Endodermal cell (in vitro differentiated cells): ENCODE data around the gene APPBP2. TPM values are rescaled to one million over a fixed set of nuclear protein-coding genes. Genes with fewer than 3 reads are reported as not detected.

ENCODE experiments used
- DNase-seq: peaks from one replicate; pipeline ENCODE4 v3.0.0-alpha.2; 2017
- H3K27ac ChIP-seq: 2 replicates; pipeline ENCODE4 v1.5.1; 2013; ENCODE audit warnings: mild to moderate bottlenecking, low read depth, low read length, moderate library complexity
- H3K27me3 ChIP-seq: 2 replicates; pipeline ENCODE4 v1.6.1; 2013; ENCODE audit warnings: mild to moderate bottlenecking, low read length, moderate library complexity; ENCODE audit not compliant: insufficient read depth, control insufficient read depth, poor library complexity, severe bottlenecking
- H3K36me3 ChIP-seq: 2 replicates; pipeline ENCODE4 v1.7.0; 2013; ENCODE audit warnings: mild to moderate bottlenecking, low read length, moderate library complexity; ENCODE audit not compliant: control insufficient read depth, insufficient read depth
- H3K4me1 ChIP-seq: one replicate; pipeline ENCODE4 v1.7.0; 2013; ENCODE audit warnings: low read length; ENCODE audit not compliant: control insufficient read depth, insufficient read depth
- H3K4me3 ChIP-seq: 2 replicates; pipeline ENCODE4 v1.5.1; 2013; ENCODE audit warnings: mild to moderate bottlenecking, low read length, moderate library complexity
- H3K9ac ChIP-seq: 2 replicates; pipeline ENCODE4 v1.6.1; 2013; ENCODE audit warnings: mild to moderate bottlenecking, low read length, moderate library complexity; ENCODE audit not compliant: poor library complexity, severe bottlenecking; ENCODE audit errors: extremely low read depth
- H3K9me3 ChIP-seq: 2 replicates; pipeline ENCODE4 v1.6.1; 2013; ENCODE audit warnings: mild to moderate bottlenecking, low read length, moderate library complexity; ENCODE audit not compliant: control insufficient read depth
- H3K27ac Mint-ChIP-seq: 2 replicates; pipeline ENCODE4 v1.8.0; 2020; ENCODE audit warnings: mixed read lengths
- H3K27me3 Mint-ChIP-seq: 2 replicates; pipeline ENCODE4 v1.8.0; 2021; ENCODE audit warnings: mild to moderate bottlenecking, mixed read lengths; ENCODE audit not compliant: insufficient read depth
- H3K36me3 Mint-ChIP-seq: 2 replicates; pipeline ENCODE4 v1.8.0; 2020; ENCODE audit warnings: low read depth, mixed read lengths
- H3K4me1 Mint-ChIP-seq: 2 replicates; pipeline ENCODE4 v1.8.0; 2020; ENCODE audit warnings: mixed read lengths
- H3K4me3 Mint-ChIP-seq: 2 replicates; pipeline ENCODE4 v1.8.0; 2020; ENCODE audit warnings: mild to moderate bottlenecking, moderate library complexity, mixed read lengths
- H3K9me3 Mint-ChIP-seq: 2 replicates; pipeline ENCODE4 v1.8.0; 2020; ENCODE audit warnings: mild to moderate bottlenecking, mixed read lengths
- WGBS, 2 experiments: methylation state at CpG; one replicate each; pipeline versions ENCODE4 v1.1.5 to v1.1.7; 2013; ENCODE audit warnings: missing lambda C conversion rate in 2 of 2, mixed read lengths in 1 of 2; ENCODE audit not compliant: insufficient coverage in 1 of 2, insufficient read length in 1 of 2; 5-methylcytosine and 5-hydroxymethylcytosine counted together
- total RNA-seq, 2 donors: library from RNA; stranded (reverse); fragmentation: NEBNext Ultra II Directional in 1 of 2; extraction: Animal tissue kit (Norgen Biotek cat#: 25700) in 1 of 2; gene quantifications; 2 replicates in 1 of 2; 3 replicates in 1 of 2; pipeline ENCODE4 v1.2.1, GENCODE V29; 2021
- TF ChIP-seq, protein P1 (sequence below): fragments of 200-600 bp; sonication (generic); conservative IDR thresholded peaks from 2 replicates; pipeline ENCODE4 v1.5.0; 2021; ENCODE audit warnings: antibody characterized with exemption, mild to moderate bottlenecking

The APPBP2 gene
- total RNA-seq, 2 donors from 2014 or later: 25.3 to 28.1 TPM

DNA sequence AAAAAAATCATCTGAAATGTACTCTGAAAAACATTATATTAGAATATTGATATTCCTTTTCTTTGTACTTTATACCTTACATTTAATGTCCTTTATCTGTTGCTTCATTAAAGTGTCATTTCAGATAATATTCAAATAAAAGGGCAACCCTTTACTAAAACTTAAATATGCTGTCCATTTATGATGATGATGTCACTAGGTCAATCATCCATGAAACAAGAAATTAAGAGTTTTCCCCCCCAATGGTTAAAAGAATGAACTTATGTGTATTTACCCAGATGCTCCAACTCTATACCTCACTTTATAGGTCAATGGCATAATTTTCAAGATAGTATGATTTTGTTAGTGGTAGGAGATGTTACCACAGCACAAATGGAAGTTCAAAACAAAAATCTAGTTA lies 15.3 kb downstream of the APPBP2 start:
- H3K27me3 ChIP-seq: no peaks in the 10 kb centered on the region
- Mint-ChIP-seq H3K27me3 (no peaks in the 10 kb centered on the region), H3K36me3 (peaks cover 32% of the 10 kb centered on the region), H3K4me1 (no peaks in the 10 kb centered on the region), H3K9me3 (no peaks in the 10 kb centered on the region), H3K4me3 (no peak overlapping the region), H3K27ac (no peak overlapping the region)
- H3K27ac ChIP-seq: no peak overlapping the region
- TF ChIP-seq, protein P1, sequence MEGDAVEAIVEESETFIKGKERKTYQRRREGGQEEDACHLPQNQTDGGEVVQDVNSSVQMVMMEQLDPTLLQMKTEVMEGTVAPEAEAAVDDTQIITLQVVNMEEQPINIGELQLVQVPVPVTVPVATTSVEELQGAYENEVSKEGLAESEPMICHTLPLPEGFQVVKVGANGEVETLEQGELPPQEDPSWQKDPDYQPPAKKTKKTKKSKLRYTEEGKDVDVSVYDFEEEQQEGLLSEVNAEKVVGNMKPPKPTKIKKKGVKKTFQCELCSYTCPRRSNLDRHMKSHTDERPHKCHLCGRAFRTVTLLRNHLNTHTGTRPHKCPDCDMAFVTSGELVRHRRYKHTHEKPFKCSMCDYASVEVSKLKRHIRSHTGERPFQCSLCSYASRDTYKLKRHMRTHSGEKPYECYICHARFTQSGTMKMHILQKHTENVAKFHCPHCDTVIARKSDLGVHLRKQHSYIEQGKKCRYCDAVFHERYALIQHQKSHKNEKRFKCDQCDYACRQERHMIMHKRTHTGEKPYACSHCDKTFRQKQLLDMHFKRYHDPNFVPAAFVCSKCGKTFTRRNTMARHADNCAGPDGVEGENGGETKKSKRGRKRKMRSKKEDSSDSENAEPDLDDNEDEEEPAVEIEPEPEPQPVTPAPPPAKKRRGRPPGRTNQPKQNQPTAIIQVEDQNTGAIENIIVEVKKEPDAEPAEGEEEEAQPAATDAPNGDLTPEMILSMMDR: no peak
- no peak overlapping the region for H3K9ac ChIP-seq
- DNase-seq: no peak
- no peak overlapping the region for H3K4me3 ChIP-seq
- peaks cover 18% of the 10 kb centered on the region for H3K36me3 ChIP-seq
- no peaks in the 10 kb centered on the region for H3K9me3 ChIP-seq
- H3K4me1 ChIP-seq: no peaks in the 10 kb centered on the region

DNA sequence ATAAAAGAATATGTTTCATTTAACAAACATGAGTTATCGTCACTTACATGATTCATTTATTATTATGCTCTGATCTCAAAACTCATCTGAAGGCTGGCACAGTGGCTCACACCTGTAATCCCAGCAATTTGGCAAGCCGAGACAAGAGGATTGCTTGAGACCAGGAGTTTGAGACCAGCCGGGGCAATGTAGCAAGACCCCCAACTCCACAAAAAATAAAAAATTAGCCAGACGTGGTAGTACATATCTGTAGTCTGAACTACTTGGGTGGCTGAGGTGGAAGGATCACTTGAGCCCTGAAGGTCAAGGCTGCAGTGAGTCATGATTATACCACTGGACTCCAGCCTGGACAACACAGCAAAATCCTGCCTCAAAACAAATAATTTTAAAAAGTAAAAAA lies 16.0 kb downstream of the APPBP2 start:
- Histone ChIP-seq H3K36me3 (peaks cover 14% of the 10 kb centered on the region), H3K4me1 (no peaks in the 10 kb centered on the region), H3K27ac (no peak overlapping the region), H3K9me3 (no peaks in the 10 kb centered on the region), H3K4me3 (no peak overlapping the region), H3K27me3 (no peaks in the 10 kb centered on the region), H3K9ac (no peak overlapping the region)
- WGBS, 2 experiments: 88 to 94% methylated on average over 3 to 4 of the region's 4 CpGs
- Mint-ChIP-seq H3K36me3 (peaks cover 32% of the 10 kb centered on the region), H3K4me1 (no peaks in the 10 kb centered on the region), H3K27me3 (no peaks in the 10 kb centered on the region), H3K9me3 (no peaks in the 10 kb centered on the region), H3K27ac (no peak overlapping the region), H3K4me3 (no peak overlapping the region)
- TF ChIP-seq, protein P1: no peak
- DNase-seq: no peak

DNA sequence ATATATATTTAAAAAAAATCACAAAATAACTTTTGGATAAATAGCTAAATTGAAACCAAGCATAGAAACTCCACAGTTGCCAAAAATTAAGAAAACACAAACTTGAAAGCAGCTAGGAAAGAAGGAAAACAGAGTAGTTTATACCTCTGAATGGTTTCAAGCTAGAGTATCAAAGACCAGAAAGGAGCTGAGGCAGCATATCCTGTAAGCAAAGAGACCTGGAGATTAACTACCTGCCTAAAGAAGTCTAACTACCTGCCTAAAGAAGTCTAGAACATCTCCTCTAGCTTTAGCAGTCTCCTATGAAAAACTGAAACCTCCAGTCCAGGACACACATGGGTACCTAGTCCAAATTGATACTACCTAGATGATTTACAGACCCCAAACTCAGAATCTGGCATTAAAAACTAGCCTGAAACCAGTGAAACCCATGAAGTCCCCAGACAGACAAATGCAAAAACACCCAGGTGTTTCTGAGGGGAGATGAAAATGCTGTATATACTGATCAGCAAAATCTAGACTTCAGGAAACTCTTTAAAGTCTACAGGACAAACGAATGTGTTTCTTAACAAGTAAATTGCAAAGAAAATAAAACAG lies 17.6 kb downstream of the APPBP2 start:
- Mint-ChIP-seq H3K4me3 (no peak overlapping the region), H3K9me3 (no peaks in the 10 kb centered on the region), H3K27me3 (no peaks in the 10 kb centered on the region), H3K27ac (no peak overlapping the region), H3K4me1 (no peaks in the 10 kb centered on the region), H3K36me3 (peaks cover 20% of the 10 kb centered on the region)
- 93% methylated on average over 1 of the region's 1 CpG; no CpG with 5 or more reads in 1 of the 2 experiments for WGBS, 2 experiments
- no peak overlapping the region for H3K4me3 ChIP-seq
- H3K27ac ChIP-seq: no peak overlapping the region
- H3K9me3 ChIP-seq: no peaks in the 10 kb centered on the region
- TF ChIP-seq, protein P1: no peak
- H3K9ac ChIP-seq: no peak overlapping the region
- no peak for DNase-seq
- peaks cover 7% of the 10 kb centered on the region for H3K36me3 ChIP-seq
- no peaks in the 10 kb centered on the region for H3K4me1 ChIP-seq
- H3K27me3 ChIP-seq: no peaks in the 10 kb centered on the region
